HG03097 (cell line): ENCODE measurements around the gene STK39.

Source experiments
- ATAC-seq: cut with Tn5 transposase; IDR thresholded peaks from one replicate; pipeline ENCODE4 v1.9.1; 2021; ENCODE audit not compliant: unreplicated experiment, low FRiP score

Gene STK39

DNA sequence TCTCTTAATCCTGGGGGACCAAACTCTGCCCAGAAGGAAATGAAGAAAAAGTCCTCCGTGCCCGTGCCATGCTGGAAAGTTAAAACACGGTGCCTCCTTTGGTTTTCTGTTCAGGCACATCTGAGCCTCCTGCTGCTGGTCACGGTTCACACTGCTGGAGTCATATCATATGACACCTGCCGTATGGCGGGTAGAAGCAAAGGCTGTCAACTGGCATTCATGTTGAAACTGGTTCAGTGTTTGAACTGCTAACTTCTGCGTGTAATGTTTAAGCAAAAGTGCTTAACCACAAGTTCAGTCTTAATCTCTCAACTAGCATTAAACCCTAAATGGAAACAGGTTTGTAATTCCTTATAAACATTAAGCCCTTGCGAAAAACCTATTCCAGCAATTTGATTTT lies 3.1 kb downstream of the STK39 start:
- no peak for ATAC-seq

DNA sequence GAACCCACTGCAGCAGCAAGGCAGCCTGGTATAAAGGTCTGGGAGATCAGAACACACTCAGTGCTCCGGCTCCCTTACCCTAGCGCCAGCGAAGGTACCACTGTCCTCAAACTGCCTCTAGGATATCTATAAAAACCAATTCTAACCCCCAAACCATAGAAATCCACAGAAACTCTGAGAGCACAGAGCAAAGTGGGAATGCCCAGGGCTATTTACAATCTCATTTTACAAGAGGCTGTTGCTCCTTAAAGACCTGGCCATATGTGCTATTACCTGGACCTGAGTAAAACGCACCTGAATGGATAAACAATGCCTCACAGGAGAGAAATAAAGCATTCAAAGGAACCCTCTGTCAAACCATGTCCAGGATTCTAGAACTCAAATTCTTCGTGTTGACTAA lies 4.3 kb downstream of the STK39 start:
- no peak for ATAC-seq

DNA sequence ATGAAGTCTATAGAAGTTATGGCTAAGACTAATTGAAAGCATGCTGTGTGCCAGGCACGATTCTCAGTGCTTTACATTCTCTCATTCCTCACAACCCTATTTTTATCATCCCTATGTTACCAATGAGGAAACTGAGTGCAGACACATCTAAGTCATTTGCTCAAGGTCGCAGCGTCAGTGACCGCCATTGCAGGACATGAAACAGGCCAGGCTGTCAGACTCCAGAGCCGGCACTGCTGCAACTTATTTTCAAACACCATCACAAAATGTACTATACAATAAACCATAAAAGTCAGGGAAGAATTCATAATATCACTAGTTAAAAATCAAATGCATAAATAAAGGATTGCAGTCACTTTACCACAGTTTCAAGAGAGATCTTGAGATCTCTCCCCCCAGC lies 5.6 kb downstream of the STK39 start:
- no peak for ATAC-seq

DNA sequence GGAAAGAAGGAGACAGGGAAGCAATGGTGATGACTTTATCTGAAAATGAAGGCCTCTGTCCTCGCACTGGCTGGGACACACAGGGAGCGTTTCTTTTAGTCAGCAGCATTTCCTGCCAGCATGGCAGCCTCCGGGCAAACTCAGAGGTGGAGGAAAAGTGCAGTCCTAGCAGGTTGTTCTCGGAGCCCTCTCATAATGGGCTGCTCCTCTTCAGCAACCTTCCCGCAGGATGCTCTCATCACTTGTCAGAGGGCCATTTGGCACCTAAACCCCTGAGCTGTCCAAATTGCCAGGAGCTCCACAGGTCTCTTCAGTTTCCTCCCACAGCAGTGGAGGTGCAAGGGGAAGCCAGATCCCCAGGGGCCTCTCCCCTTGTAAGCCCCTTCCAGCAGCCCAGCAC lies 6.2 kb downstream of the STK39 start:
- no peak for ATAC-seq

DNA sequence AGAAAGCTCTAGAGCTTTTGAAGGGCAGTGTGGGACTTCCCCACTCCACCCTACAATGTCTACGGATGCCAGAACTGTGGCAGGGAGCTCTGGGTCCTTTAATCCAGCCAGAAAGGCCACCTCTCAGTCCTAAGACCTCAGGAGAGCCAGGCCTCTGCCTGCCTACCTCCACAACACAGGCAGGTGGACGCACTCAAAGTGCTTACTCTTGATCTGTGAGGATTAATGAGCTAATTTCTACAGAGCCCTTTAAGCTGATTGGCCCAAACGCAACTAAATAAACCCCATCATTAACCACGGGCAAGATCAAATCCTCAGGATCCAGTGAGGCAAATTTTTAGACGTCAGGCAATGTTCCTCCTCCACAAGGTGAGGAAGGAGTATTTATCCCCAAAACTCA lies 8.1 kb downstream of the STK39 start:
- ATAC-seq = no peak

DNA sequence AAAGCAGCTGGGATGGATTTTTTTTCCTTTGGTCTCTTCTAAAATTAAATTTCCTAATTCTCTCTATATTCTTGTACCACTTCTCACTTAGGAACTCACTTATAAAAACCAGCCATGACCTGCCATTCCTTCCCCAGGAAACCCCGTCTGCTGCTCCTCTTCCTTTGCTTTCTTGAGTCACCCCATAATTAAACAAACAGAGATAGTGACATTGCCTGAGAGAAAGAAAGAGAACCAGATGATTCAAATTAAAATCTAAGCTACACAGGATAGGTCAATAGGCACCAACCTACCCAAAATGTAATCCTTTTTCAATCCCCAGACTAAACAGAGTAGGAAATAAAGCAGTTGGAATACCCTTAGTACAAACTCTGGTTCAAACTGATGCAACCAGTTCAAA lies 9.7 kb downstream of the STK39 start:
- no peak for ATAC-seq

DNA sequence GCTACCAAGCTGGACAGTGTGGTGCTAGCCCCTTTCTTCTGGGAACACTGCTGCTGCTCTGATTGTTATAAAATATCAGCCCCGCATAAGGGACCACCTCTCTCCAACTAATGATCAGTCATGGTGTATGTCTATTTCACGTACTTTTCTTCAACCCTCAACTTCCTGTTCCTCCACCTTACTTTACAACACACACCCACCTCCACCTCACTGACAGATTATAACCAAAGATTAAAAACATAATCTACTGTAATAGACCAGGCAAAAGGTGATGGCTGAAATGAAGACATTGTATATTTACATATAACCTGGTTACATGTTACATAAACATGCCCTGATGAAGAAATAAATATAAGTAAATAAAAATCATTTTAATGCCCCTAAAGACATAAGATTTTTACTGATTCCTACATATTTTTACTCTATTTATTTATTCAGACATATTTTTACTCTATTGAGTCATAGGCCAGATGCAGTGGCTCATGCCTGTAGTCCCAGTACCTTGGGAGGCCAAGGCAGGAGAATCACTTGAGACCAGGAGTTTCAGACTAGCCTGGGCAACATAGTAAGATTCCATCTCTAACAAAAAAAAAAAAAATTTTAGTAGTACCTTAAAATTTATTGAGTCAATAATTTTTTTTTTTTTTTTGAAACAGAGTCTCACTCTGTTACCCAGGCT lies 12.8 kb downstream of the STK39 start:
- no peak for ATAC-seq

DNA sequence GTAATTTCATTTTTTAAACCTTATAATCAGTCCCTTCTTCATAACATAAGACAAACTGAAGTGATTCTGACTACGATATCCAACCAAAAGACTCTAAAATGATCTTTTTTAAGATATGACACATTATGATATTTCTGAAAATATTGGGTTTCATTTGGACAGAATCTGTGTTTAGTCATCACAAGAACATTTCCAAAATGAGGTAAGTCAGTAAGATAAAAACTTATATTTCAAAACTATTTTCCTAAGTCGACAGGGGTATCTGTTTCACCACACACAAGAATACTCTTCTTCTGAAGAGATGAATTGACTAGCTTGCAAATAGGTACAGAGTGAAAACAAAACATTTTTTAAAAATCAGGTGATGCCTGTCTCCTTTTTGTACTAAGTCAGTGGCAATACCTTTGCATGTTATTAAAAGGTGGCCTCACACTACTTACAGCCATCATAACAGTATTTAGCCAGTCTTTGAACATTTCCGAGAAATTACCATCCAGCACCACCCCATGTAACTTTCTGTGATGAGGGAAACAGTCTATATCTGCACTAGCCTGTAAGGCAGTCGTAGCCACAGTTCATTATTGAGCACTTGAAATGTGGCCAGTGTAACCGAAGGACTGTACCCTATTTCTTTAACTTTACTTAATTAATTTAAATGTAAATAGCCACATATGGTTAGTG lies 13.5 kb downstream of the STK39 start:
- no peak for ATAC-seq

DNA sequence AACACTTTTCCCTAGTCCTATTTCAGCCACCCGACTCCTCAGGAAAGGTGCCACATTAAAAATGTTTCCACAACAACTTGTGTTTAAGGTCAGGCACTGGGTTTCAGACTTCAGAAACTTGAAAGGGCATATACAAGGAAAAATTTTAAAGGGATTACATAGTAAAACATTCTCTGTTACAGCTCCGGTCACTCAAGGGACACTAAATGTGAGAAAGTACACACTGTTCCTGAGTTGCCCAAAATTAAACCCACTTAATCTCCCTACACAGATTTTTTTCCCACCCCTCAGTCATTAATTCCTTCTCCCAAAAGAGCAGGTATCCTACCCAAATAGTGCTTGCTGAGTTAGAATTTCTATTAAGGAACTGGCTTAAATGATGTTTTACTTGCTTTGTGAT lies 14.2 kb downstream of the STK39 start:
- no peak for ATAC-seq

DNA sequence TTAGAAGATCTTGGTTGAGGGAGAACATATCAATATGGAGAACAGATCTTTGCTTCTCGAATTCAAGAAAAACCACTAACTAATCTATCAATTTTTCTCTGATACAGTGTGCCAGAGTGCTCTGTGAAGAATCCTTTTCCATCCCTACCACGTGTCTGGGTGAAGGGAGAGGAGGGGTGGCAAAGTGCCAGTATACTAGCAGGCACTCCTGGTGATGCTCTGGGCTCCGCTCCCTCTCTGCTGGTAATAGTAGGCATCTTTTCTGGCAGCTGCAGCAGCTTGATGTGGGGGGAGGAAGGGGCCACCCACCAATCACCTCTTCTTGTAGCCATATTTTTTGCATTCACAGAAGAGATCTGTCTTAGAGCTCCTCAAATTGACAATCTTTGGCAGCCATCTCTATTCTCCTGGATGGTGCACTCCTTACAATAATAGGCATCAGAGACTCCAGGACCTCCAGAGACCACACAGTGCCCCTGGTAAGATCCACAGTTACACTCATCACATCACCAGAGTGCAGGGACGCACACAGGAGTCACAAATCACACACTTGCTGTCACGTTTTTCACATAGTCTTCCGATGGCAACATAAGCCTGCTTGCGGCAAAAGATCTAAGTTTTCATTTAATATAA lies 15.7 kb downstream of the STK39 start:
- ATAC-seq = no peak

DNA sequence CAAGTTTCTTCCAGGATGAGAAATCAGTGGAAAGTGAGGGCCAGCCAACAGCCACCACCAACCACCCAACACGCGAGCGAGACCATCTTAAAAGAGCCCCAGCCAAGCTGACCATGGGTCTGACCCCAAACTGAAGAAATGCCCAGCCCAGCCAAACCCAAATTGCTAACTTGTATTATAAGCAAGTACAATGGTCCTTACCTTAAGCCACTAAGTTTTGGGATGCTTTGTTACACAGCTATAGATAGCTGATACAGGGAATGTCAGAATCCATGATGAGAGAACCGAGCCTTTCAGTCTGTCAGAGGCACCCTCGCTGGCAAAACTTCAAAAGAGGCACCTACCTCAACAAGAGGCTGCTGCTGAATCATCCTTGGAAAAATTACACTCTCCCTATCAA lies 17.0 kb downstream of the STK39 start:
- ATAC-seq = no peak

DNA sequence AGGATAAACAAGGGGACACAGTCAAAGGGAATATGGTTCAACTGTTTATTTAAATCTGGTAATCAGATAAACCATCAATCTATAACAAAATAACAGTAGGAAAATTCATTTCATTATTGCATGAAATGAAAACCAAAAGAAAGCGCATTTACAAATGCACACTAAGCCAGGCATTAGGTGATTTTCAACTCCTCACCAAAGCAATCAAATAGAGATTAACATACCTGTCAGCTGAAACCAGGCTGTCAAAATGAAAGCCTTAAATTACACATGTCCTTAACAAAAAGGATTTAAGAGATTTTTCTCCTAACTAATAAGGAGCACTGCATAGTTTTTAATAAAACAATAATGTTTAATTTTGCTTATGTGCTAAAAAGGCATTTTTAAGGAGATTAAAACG lies 23.0 kb downstream of the STK39 start:
- ATAC-seq = no peak

DNA sequence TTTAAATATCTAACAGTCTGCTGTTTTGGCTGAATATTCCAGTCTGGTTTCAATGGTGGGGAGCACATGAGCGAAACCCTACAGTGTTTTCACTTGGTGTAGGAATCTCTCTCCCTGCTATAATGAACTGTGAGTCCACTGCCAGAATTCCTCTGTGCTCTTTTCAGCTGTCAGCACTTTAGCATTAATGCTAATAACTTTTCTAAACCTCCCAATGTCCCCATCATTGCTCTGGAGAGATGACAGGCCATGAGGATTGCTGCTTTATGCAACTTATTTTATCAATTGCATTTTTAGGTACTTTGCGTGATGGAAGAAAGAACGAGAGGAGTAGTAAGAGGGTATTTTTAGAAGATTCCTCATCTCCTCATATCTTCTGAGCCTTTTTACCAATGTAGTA lies 25.3 kb downstream of the STK39 start:
- ATAC-seq = no peak

DNA sequence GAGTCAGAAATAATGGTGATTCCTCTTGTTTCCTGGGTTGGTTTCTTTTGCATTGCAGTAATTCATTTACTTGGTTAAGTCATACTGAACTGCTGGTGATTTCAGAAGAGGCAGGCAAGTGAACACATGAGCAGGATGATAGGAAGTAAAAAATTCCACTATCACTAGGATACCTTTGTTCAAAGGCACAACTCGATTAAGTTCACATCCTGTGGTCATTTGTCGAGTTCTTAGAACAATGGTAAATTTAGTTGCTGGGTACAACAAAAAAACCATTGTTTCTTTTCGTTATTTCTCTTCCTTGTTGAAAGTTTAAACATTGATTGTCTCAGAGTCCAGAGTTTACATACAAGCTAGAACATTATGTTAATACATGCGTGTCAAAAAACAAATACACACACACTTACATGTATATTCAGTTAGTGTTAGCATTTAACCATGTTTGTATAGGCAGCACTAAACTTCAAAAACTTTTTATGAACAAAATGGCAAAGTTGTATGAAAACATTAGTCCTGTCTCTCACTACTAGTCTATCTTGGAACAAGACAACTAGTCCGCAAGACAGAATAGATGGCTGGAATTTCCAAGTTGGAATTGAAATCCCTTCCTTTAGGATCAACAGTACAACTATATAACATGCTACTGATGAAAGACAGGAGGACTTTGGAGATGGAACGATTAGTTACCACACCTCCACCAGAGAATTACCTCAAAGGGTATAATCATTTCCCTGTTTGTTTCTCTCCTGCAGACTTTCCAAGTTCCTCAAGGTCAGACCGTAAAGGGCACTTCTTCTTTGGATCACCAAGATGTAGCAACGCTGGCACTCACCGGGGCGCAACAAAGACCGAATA lies 26.2 kb downstream of the STK39 start:
- ATAC-seq = no peak

DNA sequence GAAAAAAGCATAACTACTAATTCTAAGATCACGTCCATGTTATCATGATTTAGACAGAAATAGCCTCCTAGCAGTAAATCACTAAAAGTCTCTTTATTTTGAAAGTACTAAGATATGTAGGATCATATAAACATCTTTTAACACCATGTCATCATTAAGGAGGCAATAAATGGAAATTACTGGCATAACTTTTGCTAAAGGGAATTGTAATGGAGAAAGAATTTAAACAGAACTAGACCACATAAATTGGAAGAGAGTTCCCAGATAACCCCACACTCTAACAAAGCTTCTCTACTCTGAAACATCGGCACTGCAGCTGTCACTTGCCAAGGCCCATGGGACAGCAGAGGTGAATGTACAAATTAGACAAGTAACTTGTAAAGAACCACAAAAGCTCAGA lies 29.5 kb downstream of the STK39 start:
- no peak for ATAC-seq

DNA sequence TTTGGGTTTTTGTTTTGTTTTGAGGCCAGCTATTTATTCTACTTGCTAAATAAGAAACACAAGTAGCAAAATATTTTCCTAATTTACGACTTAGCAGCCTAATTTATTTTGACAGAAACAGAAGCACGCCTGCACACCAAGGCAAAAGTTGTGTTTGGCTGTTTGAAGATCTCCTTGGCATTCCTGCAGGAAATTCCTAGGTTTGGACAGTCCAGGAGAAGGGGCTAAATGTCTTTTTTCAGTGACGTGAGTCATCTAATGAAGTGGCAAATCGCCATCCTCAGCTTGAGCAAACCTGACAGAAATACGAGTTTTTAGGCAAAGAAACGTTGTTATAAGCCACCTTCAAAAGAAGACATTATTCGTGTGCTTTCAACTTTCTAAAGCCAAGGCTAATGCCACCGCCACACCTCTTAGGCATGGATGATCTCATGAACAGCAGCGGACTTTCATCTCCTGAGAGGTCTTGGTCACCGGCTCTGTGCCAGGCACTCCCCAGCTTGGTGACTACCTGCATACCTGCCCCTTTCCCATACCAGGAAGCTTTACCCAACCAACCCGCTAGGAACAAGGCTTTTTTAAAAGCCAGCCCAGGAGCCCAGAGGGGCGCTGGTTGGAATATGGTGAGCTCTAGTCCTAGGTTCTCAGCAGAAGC lies 30.9 kb downstream of the STK39 start:
- no peak for ATAC-seq

DNA sequence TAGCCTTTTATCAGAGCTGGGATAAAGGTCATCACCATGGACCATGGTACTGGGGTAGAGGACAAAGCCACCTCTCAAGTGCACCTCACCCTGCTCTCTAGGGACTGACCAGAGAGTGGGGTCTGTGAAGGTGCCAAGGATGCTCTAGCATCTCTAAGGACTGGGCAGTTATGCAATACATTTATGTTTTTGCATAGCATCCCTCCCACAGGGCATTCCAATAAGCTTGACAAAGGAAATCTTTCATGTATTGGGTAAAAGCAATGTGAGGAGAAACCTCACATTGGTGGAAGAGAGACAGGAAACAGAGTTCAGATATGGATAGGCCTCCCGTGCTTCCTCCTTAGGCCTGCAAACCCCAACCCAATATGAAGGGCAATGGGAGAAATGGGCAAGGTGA lies 31.6 kb downstream of the STK39 start:
- ATAC-seq = no peak

DNA sequence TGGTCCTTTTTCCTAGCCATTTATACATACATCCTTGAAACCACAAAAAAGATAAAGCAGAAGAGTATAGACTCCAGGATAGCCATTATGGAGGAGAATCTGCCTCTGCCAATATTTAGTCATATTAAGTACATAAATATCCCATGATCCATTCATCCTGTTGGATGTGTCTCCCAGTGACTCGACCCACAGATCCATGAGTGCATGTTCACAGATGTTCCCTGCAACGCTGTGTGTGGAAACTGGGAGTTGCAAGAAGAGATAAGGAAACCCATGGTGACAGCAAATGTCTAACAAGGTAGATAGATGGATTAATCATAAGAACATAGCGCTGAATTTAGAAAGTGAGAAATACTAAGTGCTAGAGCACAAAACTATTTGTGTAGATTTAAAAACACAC lies 34.5 kb downstream of the STK39 start:
- no peak for ATAC-seq

DNA sequence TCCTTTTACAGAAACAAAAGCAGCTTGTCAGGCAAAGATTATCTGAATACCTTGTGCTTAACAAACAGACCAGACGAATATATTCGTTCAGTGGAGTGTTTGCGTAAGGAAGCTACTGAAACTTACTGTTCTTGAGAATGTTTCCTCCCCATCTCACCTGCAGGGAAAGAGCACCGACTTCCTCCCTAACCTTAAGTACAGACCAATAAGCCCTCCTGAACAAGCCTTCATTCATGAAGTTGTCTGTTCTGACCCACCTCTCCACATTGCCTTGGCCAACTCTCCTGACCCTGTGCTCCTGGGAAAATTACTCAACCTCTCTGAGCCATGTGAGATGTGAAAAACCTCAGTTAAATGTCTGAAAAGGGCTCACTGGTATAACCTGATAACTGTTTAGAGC lies 35.2 kb downstream of the STK39 start:
- ATAC-seq = peak; percentile 11

DNA sequence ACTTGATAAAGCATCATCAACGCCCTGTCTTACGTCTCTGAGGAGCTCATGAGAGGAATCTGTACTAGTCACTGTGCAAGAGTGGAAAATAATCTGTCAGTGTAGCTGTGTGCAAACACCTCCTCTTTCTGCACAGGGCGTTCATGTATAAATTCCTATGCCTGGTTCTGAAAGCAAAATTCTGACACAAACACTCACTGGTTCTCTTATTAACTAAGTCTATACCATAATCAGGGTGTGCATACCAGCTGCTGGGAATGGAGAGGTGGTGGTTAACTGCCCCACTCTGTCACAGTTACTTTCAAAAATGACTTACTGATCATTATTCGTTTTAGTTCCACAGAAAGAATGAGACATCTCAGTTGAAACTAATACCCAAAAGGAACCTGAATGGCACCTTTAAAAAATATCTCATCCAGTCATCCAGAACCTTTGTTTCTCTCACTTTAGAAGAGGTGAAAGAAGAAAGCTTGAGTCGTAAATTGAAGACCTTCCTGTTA lies 35.7 kb downstream of the STK39 start:
- peak; percentile 72 for ATAC-seq
